Measurements from ENCODE around the gene NSL1.

DNA sequence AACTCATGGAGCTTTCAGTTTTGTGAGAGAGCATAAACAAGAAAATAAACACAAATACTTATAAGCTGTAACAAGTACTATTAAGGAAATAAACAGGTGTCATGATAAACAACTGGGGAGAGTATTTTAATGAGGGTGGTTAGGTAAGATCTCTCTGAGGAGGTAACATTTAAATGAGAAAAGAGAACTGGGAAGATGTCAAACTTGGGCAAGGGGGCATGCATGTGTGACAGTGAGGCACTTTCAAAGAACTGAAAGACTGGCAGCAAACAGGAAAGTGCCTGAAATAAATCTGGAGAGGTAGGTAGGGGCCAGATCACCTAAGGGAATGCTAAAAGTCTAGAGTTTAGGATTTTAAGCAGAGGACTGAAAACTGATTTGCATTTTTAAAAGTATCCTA, 37.8 kb downstream of the NSL1 start:
- TF ChIP-seq CTCF (IDR thresholded peaks at IDR 0.05): no peak
- no peak for TF ChIP-seq EP300 (IDR thresholded peaks at IDR 0.05)
- TF ChIP-seq POLR2A (IDR thresholded peaks at IDR 0.05): no peak

Measured in tibial nerve (tissue), 4 donors.